Gastroesophageal sphincter (tissue), 3 donors: Measurements from ENCODE around the gene DNAJC1.

Source experiments
- EP300 ChIP-seq: sonication (generic); formaldehyde crosslinking; IDR thresholded peaks from one replicate; pipeline ENCODE4 v1.6.1; 2017; ENCODE audit warnings: antibody characterized with exemption, mild to moderate bottlenecking
- POLR2A ChIP-seq, 2 donors: fragments of 450-650 bp; IDR thresholded peaks; one replicate each; pipeline ENCODE4 v1.6.1; 2017; ENCODE audit warnings: antibody characterized with exemption in 2 of 2, mild to moderate bottlenecking in 2 of 2, moderate library complexity in 1 of 2
- POLR2AphosphoS5 ChIP-seq: sonication (generic); formaldehyde crosslinking; IDR thresholded peaks from one replicate; pipeline ENCODE4 v1.6.1; 2017; ENCODE audit warnings: antibody characterized with exemption
- TF ChIP-seq, protein P1 (sequence below), 4 experiments: fragments of 200-600 bp in 2 of 4; fragments of 450-650 bp in 2 of 4; sonication (generic) in 1 of 4; IDR thresholded peaks; one replicate each; pipeline ENCODE4 v1.5.1; 2017 to 2019; ENCODE audit warnings: antibody characterized with exemption in 4 of 4, mild to moderate bottlenecking in 2 of 4, moderate library complexity in 2 of 4

DNA sequence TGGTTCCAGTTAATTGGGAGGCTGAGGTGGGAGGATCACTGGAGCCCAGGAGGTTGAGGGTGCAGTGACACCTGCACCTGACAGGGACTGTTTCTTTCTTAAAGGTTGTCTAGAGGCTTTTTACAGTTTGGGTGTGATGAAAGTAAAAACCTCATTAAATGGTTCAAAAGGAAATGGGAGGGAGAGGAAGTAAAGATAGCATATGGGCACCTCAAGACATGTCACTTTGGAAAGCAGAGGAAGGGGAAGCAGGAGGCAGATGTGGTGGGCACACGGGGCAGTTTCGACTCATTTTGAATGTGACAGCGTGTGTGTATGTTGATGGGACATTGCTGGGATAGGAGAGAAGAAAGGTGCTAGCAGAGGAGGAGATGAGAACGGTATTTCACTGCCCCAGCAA lies 266.4 kb downstream of the DNAJC1 start:
- no peak for TF ChIP-seq POLR2A (IDR thresholded peaks at IDR 0.05)
- TF ChIP-seq, protein P1, sequence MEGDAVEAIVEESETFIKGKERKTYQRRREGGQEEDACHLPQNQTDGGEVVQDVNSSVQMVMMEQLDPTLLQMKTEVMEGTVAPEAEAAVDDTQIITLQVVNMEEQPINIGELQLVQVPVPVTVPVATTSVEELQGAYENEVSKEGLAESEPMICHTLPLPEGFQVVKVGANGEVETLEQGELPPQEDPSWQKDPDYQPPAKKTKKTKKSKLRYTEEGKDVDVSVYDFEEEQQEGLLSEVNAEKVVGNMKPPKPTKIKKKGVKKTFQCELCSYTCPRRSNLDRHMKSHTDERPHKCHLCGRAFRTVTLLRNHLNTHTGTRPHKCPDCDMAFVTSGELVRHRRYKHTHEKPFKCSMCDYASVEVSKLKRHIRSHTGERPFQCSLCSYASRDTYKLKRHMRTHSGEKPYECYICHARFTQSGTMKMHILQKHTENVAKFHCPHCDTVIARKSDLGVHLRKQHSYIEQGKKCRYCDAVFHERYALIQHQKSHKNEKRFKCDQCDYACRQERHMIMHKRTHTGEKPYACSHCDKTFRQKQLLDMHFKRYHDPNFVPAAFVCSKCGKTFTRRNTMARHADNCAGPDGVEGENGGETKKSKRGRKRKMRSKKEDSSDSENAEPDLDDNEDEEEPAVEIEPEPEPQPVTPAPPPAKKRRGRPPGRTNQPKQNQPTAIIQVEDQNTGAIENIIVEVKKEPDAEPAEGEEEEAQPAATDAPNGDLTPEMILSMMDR (IDR thresholded peaks at IDR 0.05): no peak
- no peak for TF ChIP-seq EP300
- TF ChIP-seq POLR2AphosphoS5: no peak
